Neural cell (in vitro differentiated cells): Measurements from ENCODE around the gene SNTG2.

Experiments used
- CTCF ChIP-seq: fragments of 450-650 bp; IDR thresholded peaks from 2 replicates; pipeline ENCODE4 v1.5.1; 2014; ENCODE audit warnings: antibody characterized with exemption, mild to moderate bottlenecking, moderate library complexity; ENCODE audit not compliant: poor library complexity, severe bottlenecking
- EZH2 ChIP-seq: fragments of 200-600, 300-800 bp; shearing (Covaris generic), sonication (generic); IDR thresholded peaks from 2 replicates; pipeline ENCODE4 v1.6.1; 2014; ENCODE audit warnings: antibody characterized with exemption, low read length, borderline replicate concordance, mild to moderate bottlenecking; ENCODE audit not compliant: insufficient read depth, poor library complexity, severe bottlenecking
- MXI1 ChIP-seq: fragments of 450-650 bp; conservative IDR thresholded peaks from 2 replicates; pipeline ENCODE4 v1.6.1; 2014; ENCODE audit warnings: antibody characterized with exemption, mild to moderate bottlenecking; ENCODE audit not compliant: poor library complexity, severe bottlenecking
- POLR2AphosphoS5 ChIP-seq: IDR thresholded peaks from 2 replicates; pipeline ENCODE4 v1.6.1; 2012
- RAD21 ChIP-seq: fragments of 450-650 bp; conservative IDR thresholded peaks from 2 replicates; pipeline ENCODE4 v1.6.1; 2014; ENCODE audit warnings: antibody characterized with exemption, mild to moderate bottlenecking, moderate library complexity
- REST ChIP-seq: IDR thresholded peaks from 2 replicates; pipeline ENCODE4 v1.6.1; 2012; ENCODE audit warnings: borderline replicate concordance
- SMC3 ChIP-seq: fragments of 450-650 bp; conservative IDR thresholded peaks from 2 replicates; pipeline ENCODE4 v1.6.1; 2014; ENCODE audit warnings: antibody characterized with exemption, mild to moderate bottlenecking, moderate library complexity; ENCODE audit not compliant: poor library complexity

DNA sequence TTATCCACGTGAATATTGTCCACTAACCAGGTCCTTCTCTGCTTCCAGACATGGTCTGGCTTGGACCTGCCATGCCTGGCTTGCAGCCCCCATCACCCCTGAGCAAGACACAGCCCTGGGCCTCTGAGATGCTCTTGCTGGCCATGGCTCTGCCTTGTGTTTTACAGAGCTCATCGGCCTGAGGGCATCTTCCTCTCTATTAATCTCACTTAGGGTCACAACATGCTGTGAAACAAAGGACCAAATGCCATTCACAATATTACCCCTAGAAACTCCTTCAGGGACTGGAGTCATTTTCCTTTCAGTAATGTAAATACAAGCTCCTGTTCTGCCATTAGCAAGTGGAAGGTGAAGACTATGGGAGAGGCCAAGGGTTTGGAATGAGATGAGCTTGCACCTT, 455.8 kb downstream of the SNTG2 start:
- no peak for TF ChIP-seq RAD21
- no peak for TF ChIP-seq EZH2
- TF ChIP-seq REST, result no peak
- no peak for TF ChIP-seq CTCF
- no peak for TF ChIP-seq POLR2AphosphoS5
- no peak for TF ChIP-seq MXI1
- no peak for TF ChIP-seq SMC3
